DOHH2 (cell line): ENCODE data around the gene COX6A2.

Experiments used
- H3F3A ChIP-seq: fragments of 200-600 bp; sonication (generic), shearing (Covaris generic); 2 replicates; pipeline ENCODE4 v1.6.0; 2016; ENCODE audit warnings: antibody characterized with exemption, mild to moderate bottlenecking; ENCODE audit not compliant: control insufficient read depth, insufficient read depth
- H3K27ac ChIP-seq: fragments of 200-600 bp; sonication (generic); 2 replicates; pipeline ENCODE4 v1.5.1; 2014; ENCODE audit warnings: low read depth, mild to moderate bottlenecking, low read length, moderate library complexity
- H3K27me3 ChIP-seq: fragments of 200-600 bp; sonication (generic); 2 replicates; pipeline ENCODE4 v1.6.1; 2014; ENCODE audit warnings: mild to moderate bottlenecking, low read length, mixed read lengths; ENCODE audit not compliant: control insufficient read depth
- H3K36me3 ChIP-seq: fragments of 200-600 bp; sonication (generic); 2 replicates; pipeline ENCODE4 v1.6.1; 2014; ENCODE audit warnings: mild to moderate bottlenecking, low read length, moderate library complexity, mixed read lengths; ENCODE audit not compliant: control insufficient read depth
- H3K4me1 ChIP-seq: fragments of 200-600 bp; sonication (generic); 2 replicates; pipeline ENCODE4 v1.6.1; 2014; ENCODE audit warnings: mild to moderate bottlenecking, low read length, mixed read lengths; ENCODE audit not compliant: control insufficient read depth
- H3K4me2 ChIP-seq: fragments of 200-600 bp; sonication (generic); 2 replicates; pipeline ENCODE4 v1.6.0; 2014; ENCODE audit warnings: mild to moderate bottlenecking, low read length, moderate library complexity
- H3K4me3 ChIP-seq: fragments of 200-600 bp; sonication (generic); 2 replicates; pipeline ENCODE4 v1.5.1; 2014; ENCODE audit warnings: mild to moderate bottlenecking, low read length, mixed read lengths
- H3K79me2 ChIP-seq: fragments of 200-600 bp; sonication (generic); 2 replicates; pipeline ENCODE4 v1.6.1; 2014; ENCODE audit warnings: mild to moderate bottlenecking, low read length, mixed read lengths; ENCODE audit not compliant: control insufficient read depth
- H3K9me2 ChIP-seq: fragments of 200-600 bp; sonication (generic); replicated peaks from 2 replicates; pipeline ENCODE4 v1.6.1; 2014; ENCODE audit warnings: mild to moderate bottlenecking, low read length, mixed read lengths; ENCODE audit not compliant: control insufficient read depth
- H3K9me3 ChIP-seq: fragments of 200-600 bp; sonication (generic); 2 replicates; pipeline ENCODE4 v1.6.1; 2014; ENCODE audit warnings: antibody characterized with exemption, low read length, mixed read lengths; ENCODE audit not compliant: control insufficient read depth, insufficient read depth
- H4K20me1 ChIP-seq: fragments of 200-600 bp; sonication (generic); 2 replicates; pipeline ENCODE4 v1.6.0; 2014; ENCODE audit warnings: low read depth, mild to moderate bottlenecking, antibody characterized with exemption, low read length, moderate library complexity; ENCODE audit not compliant: control insufficient read depth, insufficient read depth
- EZH2phosphoT487 ChIP-seq: fragments of 200-600 bp; sonication (generic); IDR thresholded peaks from 2 replicates; pipeline ENCODE4 v1.6.1; 2017; ENCODE audit warnings: borderline replicate concordance, mild to moderate bottlenecking, antibody characterized with exemption, low read length, moderate library complexity, mixed read lengths
- TF ChIP-seq, protein P1 (sequence below): fragments of 200-600 bp; sonication (generic); IDR thresholded peaks from one replicate; pipeline ENCODE4 v1.5.1; 2014; ENCODE audit warnings: antibody characterized with exemption, mild to moderate bottlenecking, low read depth, low read length; ENCODE audit not compliant: poor library complexity, severe bottlenecking

COX6A2 gene

DNA sequence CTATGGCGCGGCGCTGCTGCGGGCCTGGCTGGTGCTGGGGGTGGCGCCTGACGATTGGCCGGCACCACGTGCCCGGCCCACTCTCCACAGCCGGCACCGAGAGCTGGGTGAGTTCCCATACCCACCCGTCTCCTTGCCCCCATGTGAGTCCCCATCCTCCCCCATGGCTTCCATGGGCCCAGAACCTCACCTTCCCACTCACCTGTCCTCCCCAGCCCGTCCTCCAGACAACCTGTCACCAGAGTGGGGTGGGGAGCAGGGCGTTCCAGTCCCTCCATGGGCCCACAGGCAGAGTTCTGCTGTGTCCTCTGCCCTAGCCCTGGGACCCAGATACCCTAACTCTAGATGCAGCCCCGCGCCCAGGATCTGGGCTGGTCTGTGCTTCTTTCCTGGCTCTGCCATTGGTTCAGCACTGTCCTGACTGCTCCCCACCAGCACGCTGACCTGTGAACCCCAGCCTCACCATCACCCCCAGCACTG lies 36.7 kb upstream of the COX6A2 start:
- H3K36me3 ChIP-seq, result no peaks in the 10 kb centered on the region
- H3K4me2 ChIP-seq, result no peak overlapping the region
- no peaks in the 10 kb centered on the region; the same call in 1 of the 2 replicates for H3K27me3 ChIP-seq
- H3K9me3 ChIP-seq, result no peaks in the 10 kb centered on the region
- H3K4me1 ChIP-seq, result peaks cover 18% of the 10 kb centered on the region
- H3K27ac ChIP-seq, result no peak overlapping the region
- TF ChIP-seq EZH2phosphoT487, result no peak
- TF ChIP-seq, protein P1, sequence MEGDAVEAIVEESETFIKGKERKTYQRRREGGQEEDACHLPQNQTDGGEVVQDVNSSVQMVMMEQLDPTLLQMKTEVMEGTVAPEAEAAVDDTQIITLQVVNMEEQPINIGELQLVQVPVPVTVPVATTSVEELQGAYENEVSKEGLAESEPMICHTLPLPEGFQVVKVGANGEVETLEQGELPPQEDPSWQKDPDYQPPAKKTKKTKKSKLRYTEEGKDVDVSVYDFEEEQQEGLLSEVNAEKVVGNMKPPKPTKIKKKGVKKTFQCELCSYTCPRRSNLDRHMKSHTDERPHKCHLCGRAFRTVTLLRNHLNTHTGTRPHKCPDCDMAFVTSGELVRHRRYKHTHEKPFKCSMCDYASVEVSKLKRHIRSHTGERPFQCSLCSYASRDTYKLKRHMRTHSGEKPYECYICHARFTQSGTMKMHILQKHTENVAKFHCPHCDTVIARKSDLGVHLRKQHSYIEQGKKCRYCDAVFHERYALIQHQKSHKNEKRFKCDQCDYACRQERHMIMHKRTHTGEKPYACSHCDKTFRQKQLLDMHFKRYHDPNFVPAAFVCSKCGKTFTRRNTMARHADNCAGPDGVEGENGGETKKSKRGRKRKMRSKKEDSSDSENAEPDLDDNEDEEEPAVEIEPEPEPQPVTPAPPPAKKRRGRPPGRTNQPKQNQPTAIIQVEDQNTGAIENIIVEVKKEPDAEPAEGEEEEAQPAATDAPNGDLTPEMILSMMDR, result no peak
- H3K9me2 ChIP-seq, result no peaks in the 10 kb centered on the region
- H4K20me1 ChIP-seq, result peaks cover 6% of the 10 kb centered on the region
- 0 out of 2 replicates have a peak, but pooled peaks cover 4% of the 10 kb centered on the region for H3K79me2 ChIP-seq
- no peaks in the 10 kb centered on the region for H3F3A ChIP-seq
- H3K4me3 ChIP-seq, result no peak overlapping the region

DNA sequence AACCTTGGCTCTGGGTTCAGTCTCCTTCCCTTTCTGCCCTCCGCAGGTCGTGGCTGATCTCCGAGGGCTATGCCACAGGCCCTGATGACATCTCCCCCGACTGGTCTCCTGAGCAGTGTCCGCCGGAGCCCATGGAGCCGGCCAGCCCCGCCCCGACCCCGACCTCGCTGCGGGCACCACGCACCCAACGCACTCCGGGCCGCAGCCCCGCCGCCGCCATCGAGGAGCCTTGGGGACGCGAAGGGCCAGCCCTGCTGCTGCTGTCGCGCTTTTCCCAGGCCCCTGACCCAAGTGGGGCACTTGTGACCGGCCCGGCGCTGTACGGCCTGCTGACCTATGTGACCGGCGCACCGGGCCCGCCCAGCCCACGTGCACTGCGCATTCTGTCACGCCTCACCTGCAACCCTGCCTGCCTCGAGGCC lies 36.2 kb upstream of the COX6A2 start:
- H3K4me2 ChIP-seq, result no peak overlapping the region
- no peak overlapping the region for H3K4me3 ChIP-seq
- H3K9me2 ChIP-seq, result no peaks in the 10 kb centered on the region
- H3K79me2 ChIP-seq, result 0 out of 2 replicates have a peak, but pooled peaks cover 4% of the 10 kb centered on the region
- H3K36me3 ChIP-seq, result no peaks in the 10 kb centered on the region
- H3K4me1 ChIP-seq, result peaks cover 18% of the 10 kb centered on the region
- H3F3A ChIP-seq, result no peaks in the 10 kb centered on the region
- H3K27ac ChIP-seq, result no peak overlapping the region
- no peaks in the 10 kb centered on the region; the same call in 1 of the 2 replicates for H3K27me3 ChIP-seq
- peaks cover 6% of the 10 kb centered on the region for H4K20me1 ChIP-seq
- no peaks in the 10 kb centered on the region for H3K9me3 ChIP-seq
- TF ChIP-seq, protein P1, result no peak
- no peak for TF ChIP-seq EZH2phosphoT487

DNA sequence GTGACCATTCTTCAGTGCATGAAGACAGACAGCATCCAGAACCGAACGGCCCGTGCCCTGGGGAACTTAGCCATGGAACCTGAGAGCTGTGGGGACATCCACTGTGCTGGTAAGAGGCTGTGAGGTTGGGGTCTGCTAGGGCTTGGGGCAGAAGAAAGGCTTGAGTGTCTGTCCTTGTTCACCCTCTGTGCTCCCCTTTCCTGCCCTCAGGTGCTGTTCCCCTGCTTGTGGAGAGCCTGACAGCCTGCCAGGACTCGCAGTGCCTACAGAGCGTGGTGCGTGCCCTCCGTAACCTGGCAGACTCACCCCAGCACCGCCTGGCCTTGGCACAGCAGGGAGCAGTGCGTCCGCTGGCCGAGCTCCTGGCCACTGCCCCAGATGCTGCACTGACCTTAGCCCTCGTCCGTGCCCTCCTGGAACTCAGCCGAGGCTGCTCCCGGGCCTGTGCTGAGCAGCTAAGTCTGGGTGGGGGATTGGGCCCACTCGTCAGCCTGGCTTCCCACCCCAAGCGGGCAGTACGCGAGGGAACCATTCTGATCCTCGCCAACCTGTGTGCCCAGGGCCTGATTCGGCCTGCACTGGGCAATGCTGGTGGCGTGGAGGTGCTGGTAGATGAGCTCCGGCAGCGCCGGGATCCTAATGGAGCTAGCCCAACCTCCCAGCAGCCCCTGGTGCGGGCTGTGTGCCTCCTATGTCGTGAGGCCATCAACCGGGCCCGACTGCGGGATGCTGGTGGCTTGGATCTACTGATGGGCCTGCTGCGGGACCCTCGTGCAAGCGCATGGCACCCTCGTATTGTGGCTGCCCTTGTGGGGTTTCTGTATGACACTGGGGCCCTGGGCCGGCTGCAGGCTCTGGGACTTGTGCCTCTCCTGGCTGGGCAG lies 34.0 kb upstream of the COX6A2 start:
- H3K79me2 ChIP-seq, result peaks cover 22% of the 10 kb centered on the region
- H4K20me1 ChIP-seq, result peaks cover 13% of the 10 kb centered on the region
- no peaks in the 10 kb centered on the region for H3K9me2 ChIP-seq
- no peak overlapping the region for H3K4me2 ChIP-seq
- no peaks in the 10 kb centered on the region for H3K9me3 ChIP-seq
- H3K27ac ChIP-seq, result no peak overlapping the region
- H3K27me3 ChIP-seq, result no peaks in the 10 kb centered on the region; the same call in 1 of the 2 replicates
- TF ChIP-seq, protein P1, result no peak
- no peak for TF ChIP-seq EZH2phosphoT487
- no peak overlapping the region for H3K4me3 ChIP-seq
- H3F3A ChIP-seq, result no peaks in the 10 kb centered on the region
- peaks cover 11% of the 10 kb centered on the region for H3K36me3 ChIP-seq
- peaks cover 25% of the 10 kb centered on the region for H3K4me1 ChIP-seq
